GM12864 (cell line): Measurements from ENCODE around the gene B3GAT1.

Experiments used
- DNase-seq: peaks from one replicate; pipeline ENCODE4 v3.0.0-alpha.2; 2011; ENCODE audit warnings: low read depth
- H3K4me3 ChIP-seq: 2 replicates; pipeline ENCODE4 v1.5.1; 2011; ENCODE audit warnings: mild to moderate bottlenecking, low read depth, low read length, control low read depth
- CTCF ChIP-seq: IDR thresholded peaks from 2 replicates; pipeline ENCODE4 v1.5.1; 2011; ENCODE audit warnings: low read depth, mild to moderate bottlenecking, moderate library complexity, low read length, control low read depth, inconsistent platforms; ENCODE audit errors: missing control alignments

The B3GAT1 gene

GRCh38 chr11:134374171-134374570 lies 37.9 kb downstream of the B3GAT1 start:
- no peak for TF ChIP-seq CTCF
- no peak for DNase-seq
- no peak overlapping the region for H3K4me3 ChIP-seq

- TF ChIP-seq CTCF: no peak
- H3K4me3 ChIP-seq: no peak overlapping the region
- DNase-seq: no peak
These were observed 38.4 kb downstream of the B3GAT1 start for GRCh38 chr11:134373591-134374052.

- no peak for TF ChIP-seq CTCF
- no peak overlapping the region for H3K4me3 ChIP-seq
- no peak for DNase-seq
These were observed 39.1 kb downstream of the B3GAT1 start for GRCh38 chr11:134372961-134373360.

- no peak overlapping the region for H3K4me3 ChIP-seq
- DNase-seq: no peak
- TF ChIP-seq CTCF: no peak
These were observed 39.5 kb downstream of the B3GAT1 start for GRCh38 chr11:134372536-134372935.

- no peak for DNase-seq
- TF ChIP-seq CTCF: no peak
- no peak overlapping the region for H3K4me3 ChIP-seq
These were observed 40.4 kb downstream of the B3GAT1 start for GRCh38 chr11:134371436-134372185.

GRCh38 chr11:134370526-134371435 lies 41.3 kb downstream of the B3GAT1 start:
- no peak overlapping the region for H3K4me3 ChIP-seq
- TF ChIP-seq CTCF: no peak
- DNase-seq: no peak
